GM12878 (cell line): Measurements from ENCODE around the gene TCF7L2. TPM values are rescaled to one million over a fixed set of nuclear protein-coding genes. Genes with fewer than 3 reads are reported as not detected.
"Not testable (repeated sequence)": the region's sequence is repeated elsewhere in the genome, so short reads cannot be mapped to it uniquely, and the experiment has no call there.

Experiments
- ATAC-seq: fragments of 200-7000 bp; cut with Tn5 transposase; 3 replicates; pipeline ENCODE4 v1.9.1; 2020; ENCODE audit warnings: mild to moderate bottlenecking, moderate library complexity
- BruUV-seq: library from RNA; stranded (reverse); fragments of 400-500 nt; replicated peaks from 2 replicates; lab custom pipeline; 2021; lab: Mats Ljungman, UMichigan
- CTCF ChIA-PET: fragments of 300-600 bp; sonication (Branson Sonifier 250); formaldehyde crosslinking; extraction: SDS; loops from one replicate; lab custom pipeline; 2021; ENCODE audit warnings: inconsistent platforms; lab: Yijun Ruan, JAX
- POLR2A ChIA-PET: fragments of 350-600 bp; formaldehyde crosslinking; extraction: SDS; loops from one replicate; lab custom pipeline; 2021; ENCODE audit warnings: inconsistent platforms; lab: Charles Lee
- RAD21 ChIA-PET: fragments of 300-600 bp; sonication (Branson Sonifier 250); formaldehyde crosslinking; loops from one replicate; lab custom pipeline; 2023; ENCODE audit warnings: antibody characterized with exemption; ENCODE audit not compliant: unreplicated experiment; lab: Charles Lee
- SMC1A ChIA-PET: fragments of 300-600 bp; sonication (Branson Sonifier 250); formaldehyde crosslinking; loops from one replicate; lab custom pipeline; 2023; ENCODE audit not compliant: unreplicated experiment, uncharacterized antibody; lab: Charles Lee
- DNase-seq: peaks from one replicate; pipeline ENCODE4 v3.0.0-alpha.2; 2011; ENCODE audit warnings: low read depth, low spot score
- FAIRE-seq: peaks from 3 replicates; lab custom pipeline; 2011; peaks lifted over from hg19 to GRCh38; lab: Jason Lieb, UNC
- H2AFZ ChIP-seq: 2 replicates; pipeline ENCODE4 v1.6.0; 2011; ENCODE audit warnings: low read depth, low read length, control low read depth; ENCODE audit not compliant: control insufficient read depth
- H3K27ac ChIP-seq: 2 replicates; pipeline ENCODE4 v1.5.1; 2011; ENCODE audit warnings: control low read depth; ENCODE audit not compliant: control insufficient read depth, insufficient read depth
- H3K27me3 ChIP-seq, 2 experiments: replicated peaks in 1 of 2; 2 replicates each; pipeline versions ENCODE4 v1.6.0 to v1.6.1; 2011; ENCODE audit warnings: low read length in 1 of 2; ENCODE audit not compliant: control insufficient read depth in 2 of 2, insufficient read depth in 2 of 2
- H3K36me3 ChIP-seq, 2 experiments: 2 replicates each; pipeline ENCODE4 v1.5.1; 2011; ENCODE audit warnings: low read length in 1 of 2; ENCODE audit not compliant: control insufficient read depth in 2 of 2, insufficient read depth in 2 of 2
- H3K4me1 ChIP-seq: 2 replicates; pipeline ENCODE4 v1.6.1; 2011; ENCODE audit warnings: mild to moderate bottlenecking, low read length, moderate library complexity, mixed read lengths; ENCODE audit not compliant: control insufficient read depth, insufficient read depth
- H3K4me2 ChIP-seq: 2 replicates; pipeline ENCODE4 v1.6.0; 2011; ENCODE audit warnings: control low read depth; ENCODE audit not compliant: control insufficient read depth, insufficient read depth
- H3K4me3 ChIP-seq: fragments of 200-600 bp; sonication (generic); 2 replicates; pipeline ENCODE4 v1.5.1; 2016
- H3K79me2 ChIP-seq: 2 replicates; pipeline ENCODE4 v1.6.0; 2011; ENCODE audit warnings: low read length; ENCODE audit not compliant: control insufficient read depth, insufficient read depth
- H3K9ac ChIP-seq: 2 replicates; pipeline ENCODE4 v1.8.0; 2011; ENCODE audit warnings: low read length, control low read depth, mixed read lengths; ENCODE audit not compliant: control insufficient read depth, insufficient read depth
- H3K9me3 ChIP-seq: replicated peaks from 3 replicates; pipeline ENCODE4 v1.5.1; 2011; ENCODE audit warnings: mild to moderate bottlenecking, low read length; ENCODE audit not compliant: control insufficient read depth, insufficient read depth
- H4K20me1 ChIP-seq: 2 replicates; pipeline ENCODE4 v1.6.0; 2011; ENCODE audit not compliant: control insufficient read depth, insufficient read depth
- BMI1 ChIP-seq: fragments of 450-650 bp; IDR thresholded peaks from 2 replicates; pipeline ENCODE4 v1.6.1; 2016; ENCODE audit warnings: mild to moderate bottlenecking, moderate library complexity, borderline replicate concordance
- CHD4 ChIP-seq: fragments of 200-600 bp; sonication (generic); IDR thresholded peaks from 2 replicates; pipeline ENCODE4 v1.6.1; 2016; ENCODE audit warnings: mild to moderate bottlenecking
- DPF2 ChIP-seq: fragments of 450-650 bp; IDR thresholded peaks from 2 replicates; pipeline ENCODE4 v1.6.1; 2017; ENCODE audit warnings: mild to moderate bottlenecking
- HDGF ChIP-seq: fragments of 450-650 bp; IDR thresholded peaks from 2 replicates; pipeline ENCODE4 v1.6.1; 2016; ENCODE audit warnings: antibody characterized with exemption
- JUNB ChIP-seq: IDR thresholded peaks from 2 replicates; pipeline ENCODE4 v1.6.1; 2016; ENCODE audit warnings: antibody characterized with exemption, mild to moderate bottlenecking
- MAX ChIP-seq: IDR thresholded peaks from 2 replicates; pipeline ENCODE4 v1.6.1; 2012; ENCODE audit warnings: low read depth, low read length, improper control_type of control experiment
- MEF2B ChIP-seq: fragments of 450-650 bp; IDR thresholded peaks from 2 replicates; pipeline ENCODE4 v1.6.1; 2018; ENCODE audit warnings: mild to moderate bottlenecking, moderate library complexity; ENCODE audit not compliant: partially characterized antibody, poor library complexity, severe bottlenecking
- NBN ChIP-seq: fragments of 450-650 bp; IDR thresholded peaks from 2 replicates; pipeline ENCODE4 v1.6.1; 2016
- NFXL1 ChIP-seq: fragments of 450-650 bp; IDR thresholded peaks from 2 replicates; pipeline ENCODE4 v1.6.1; 2017; ENCODE audit warnings: antibody characterized with exemption, mild to moderate bottlenecking, borderline replicate concordance
- PAX5 ChIP-seq: IDR thresholded peaks from 2 replicates; pipeline ENCODE4 v1.6.1; 2011; ENCODE audit warnings: low read depth, low read length, borderline replicate concordance
- RAD51 ChIP-seq: fragments of 450-650 bp; IDR thresholded peaks from 2 replicates; pipeline ENCODE4 v1.6.1; 2016; ENCODE audit warnings: moderate library complexity, mild to moderate bottlenecking, inconsistent platforms
- RELB ChIP-seq: fragments of 450-650 bp; IDR thresholded peaks from 2 replicates; pipeline ENCODE4 v1.6.1; 2017; ENCODE audit warnings: low read depth, mild to moderate bottlenecking, moderate library complexity
- ZNF622 ChIP-seq: fragments of 450-650 bp; IDR thresholded peaks from 2 replicates; pipeline ENCODE4 v1.6.1; 2017; ENCODE audit warnings: mild to moderate bottlenecking, inconsistent platforms
- WGBS: methylation state at CpG from one replicate; pipeline ENCODE4 v1.1.6; 2016; ENCODE audit warnings: low lambda C conversion rate; ENCODE audit not compliant: insufficient replicate concordance, insufficient coverage; ENCODE audit errors: missing lambda C conversion rate; 5-methylcytosine and 5-hydroxymethylcytosine counted together
- in situ Hi-C: fragments of 300-500 bp; cut with MboI; formaldehyde crosslinking; loops from 9 replicates; pipeline ENCODE4 v1.14.3; 2018; ENCODE audit warnings: mixed read lengths
- intact Hi-C: fragments of 100-400 bp; cut with micrococcal nuclease; formaldehyde crosslinking; loops from one replicate; pipeline ENCODE4 v1.14.2; 2022; ENCODE audit not compliant: unreplicated experiment
- polyA plus RNA-seq, 11 experiments: library from polyadenylated mRNA; depleted of rRNA in 4 of 11; unstranded in 6 of 11; stranded (reverse) in 5 of 11; fragments of >200 nt; fragmentation: Nextera tagmentation in 4 of 11; fragmentation: Illumina TruSeq in 1 of 11; extraction: Ambion mirVana in 4 of 11; extraction: Trizol in 1 of 11; gene quantifications; 1 replicate in 1 of 11; 2 replicates in 10 of 11; pipeline versions ENCODE4 v1.2.1 to v1.2.3, GENCODE V29; 2011 to 2016; ENCODE audit warnings: inconsistent platforms in 2 of 11, missing spikeins in 2 of 11, low read depth in 1 of 11
- total RNA-seq, 4 experiments: library from RNA; depleted of rRNA in 3 of 4; stranded (reverse); fragments of >200 nt in 3 of 4; fragmentation: Illumina TruSeq in 1 of 4; extraction: Trizol in 1 of 4; gene quantifications; 2 replicates each; pipeline versions ENCODE4 v1.2.1 to v1.2.3, GENCODE V29; 2013 to 2021

TCF7L2 gene
- total and polyA plus RNA-seq, 10 of the 15 experiments (the other 5 are each of a cell fraction or from before 2014, with no cell fraction given), result 0.02 to 1.1 (median 0.35) TPM; not detected in 4

GRCh38 chr10:113063043-113063967, 113.3 kb downstream of the TCF7L2 start (continued):
- no peak for TF ChIP-seq BMI1
- no peak for TF ChIP-seq MAX
- no peak for TF ChIP-seq DPF2
- TF ChIP-seq HDGF, result no peak
- TF ChIP-seq CHD4, result no peak
- no peak for TF ChIP-seq RAD51
- no peak for TF ChIP-seq PAX5
- TF ChIP-seq NFXL1, result no peak
- TF ChIP-seq, all 136 proteins: peak for 0

GRCh38 chr10:113064039-113064438, 114.0 kb downstream of the TCF7L2 start:
- CTCF ChIA-PET, result interaction anchor here (1.0 kb wide), 1 partner anchor 9 kb away, joined by 4 read pairs; no protein-coding TSS in a partner anchor
- H3K9ac ChIP-seq, result no peak overlapping the region
- no TSS peak for BruUV-seq

GRCh38 chr10:113066120-113066519, 116.1 kb downstream of the TCF7L2 start:
- FAIRE-seq, H3K4me2 ChIP-seq, H2AFZ ChIP-seq, H3K27ac ChIP-seq, H3K9me3 ChIP-seq, H3K79me2 ChIP-seq, H3K4me3 ChIP-seq, CTCF ChIA-PET, H4K20me1 ChIP-seq, ATAC-seq, H3K36me3 ChIP-seq, DNase-seq, BruUV-seq, H3K27me3 ChIP-seq, H3K9ac ChIP-seq, intact Hi-C loops, H3K4me1 ChIP-seq, in situ Hi-C loops, RAD21 ChIA-PET, POLR2A ChIA-PET: not testable (repeated sequence)
- SMC1A ChIA-PET, result interaction anchor here (0.7 kb wide), 1 partner anchor 1917 kb away, joined by 3 read pairs; no protein-coding TSS in a partner anchor
- WGBS, result 37% methylated on average over 8 of the region's 8 CpGs

More at GRCh38 chr10:113064039-113064438, 114.0 kb downstream of the TCF7L2 start:
- Histone ChIP-seq H3K4me3 (no peak overlapping the region), H3K9me3 (no peaks in the 10 kb centered on the region), H3K4me1 (no peaks in the 10 kb centered on the region), H3K27ac (no peak overlapping the region), H3K4me2 (no peak overlapping the region), H4K20me1 (no peaks in the 10 kb centered on the region), H3K79me2 (no peaks in the 10 kb centered on the region), H2AFZ (no peak overlapping the region), H3K27me3 (no peaks in the 10 kb centered on the region), H3K36me3 (no peaks in the 10 kb centered on the region)
- DNase-seq (no peak), FAIRE-seq (no peak), ATAC-seq (no peak)
- intact Hi-C loops (no loop called here), in situ Hi-C loops (no loop called here)
- ChIA-PET POLR2A (no interaction called here), SMC1A (no interaction called here), RAD21 (no interaction called here)
- 12% methylated on average over 5 of the region's 5 CpGs for WGBS
- no peak for TF ChIP-seq MEF2B
- TF ChIP-seq JUNB, result no peak
- no peak for TF ChIP-seq ZNF622
- TF ChIP-seq RELB, result no peak
- no peak for TF ChIP-seq NBN
